Hepatocyte (in vitro differentiated cells): Measurements from ENCODE around the gene CCDC106. TPM values are rescaled to one million over a fixed set of nuclear protein-coding genes. Genes with fewer than 3 reads are reported as not detected.

ENCODE experiments used
- DNase-seq: peaks from one replicate; pipeline ENCODE4 v3.0.0-alpha.2; 2016; ENCODE audit warnings: low spot score
- H2AFZ ChIP-seq: fragments of 200-600 bp; sonication (generic); 2 replicates; pipeline ENCODE4 v1.6.0; 2016; ENCODE audit warnings: antibody characterized with exemption, mild to moderate bottlenecking
- H3K27ac ChIP-seq: fragments of 200-600 bp; sonication (generic); 2 replicates; pipeline ENCODE4 v1.5.1; 2016; ENCODE audit warnings: mild to moderate bottlenecking
- H3K27me3 ChIP-seq: fragments of 200-600 bp; sonication (generic); 2 replicates; pipeline ENCODE4 v1.6.1; 2016
- H3K36me3 ChIP-seq: fragments of 200-600 bp; sonication (generic); replicated peaks from 2 replicates; pipeline ENCODE4 v1.5.1; 2016; ENCODE audit warnings: low read depth; ENCODE audit not compliant: insufficient read depth
- H3K4me1 ChIP-seq: fragments of 200-600 bp; sonication (generic); 2 replicates; pipeline ENCODE4 v1.5.1; 2016; ENCODE audit warnings: mild to moderate bottlenecking, moderate library complexity; ENCODE audit not compliant: insufficient read depth
- H3K4me2 ChIP-seq: fragments of 200-600 bp; sonication (generic); 2 replicates; pipeline ENCODE4 v1.6.0; 2016
- H3K4me3 ChIP-seq: fragments of 200-600 bp; sonication (generic); 2 replicates; pipeline ENCODE4 v1.5.1; 2016; ENCODE audit warnings: mild to moderate bottlenecking
- H3K79me2 ChIP-seq: fragments of 200-600 bp; sonication (generic); 2 replicates; pipeline ENCODE4 v1.6.0; 2017; ENCODE audit warnings: mild to moderate bottlenecking
- H3K9me2 ChIP-seq: fragments of 200-600 bp; sonication (generic); replicated peaks from 2 replicates; pipeline ENCODE4 v1.6.0; 2017; ENCODE audit warnings: mild to moderate bottlenecking; ENCODE audit not compliant: insufficient read depth
- H3K9me3 ChIP-seq: fragments of 200-600 bp; sonication (generic); 2 replicates; pipeline ENCODE4 v1.5.1; 2016; ENCODE audit warnings: low read depth, mild to moderate bottlenecking
- H4K20me1 ChIP-seq: fragments of 200-600 bp; sonication (generic); 2 replicates; pipeline ENCODE4 v1.6.0; 2016; ENCODE audit warnings: mild to moderate bottlenecking; ENCODE audit not compliant: insufficient read depth, poor library complexity, severe bottlenecking
- CTCF ChIP-seq: fragments of 200-600 bp; sonication (generic); IDR thresholded peaks from 2 replicates; pipeline ENCODE4 v1.5.1; 2016; ENCODE audit warnings: antibody characterized with exemption, mild to moderate bottlenecking; ENCODE audit not compliant: poor library complexity
- EZH2 ChIP-seq: fragments of 200-600 bp; sonication (generic); IDR thresholded peaks from 2 replicates; pipeline ENCODE4 v1.6.1; 2016; ENCODE audit warnings: antibody characterized with exemption, mild to moderate bottlenecking, borderline replicate concordance
- EZH2phosphoT487 ChIP-seq: fragments of 200-600 bp; sonication (generic); IDR thresholded peaks from one replicate; pipeline ENCODE4 v1.6.1; 2018; ENCODE audit warnings: antibody characterized with exemption, mild to moderate bottlenecking, low read depth, moderate library complexity; ENCODE audit not compliant: unreplicated experiment, severe bottlenecking
- WGBS: methylation state at CpG from one replicate; pipeline ENCODE4 v1.1.6; 2016; ENCODE audit warnings: low lambda C conversion rate; ENCODE audit errors: missing lambda C conversion rate; 5-methylcytosine and 5-hydroxymethylcytosine counted together
- polyA plus RNA-seq: library from polyadenylated mRNA; unstranded; fragments of >200 nt; fragmentation: Nextera tagmentation; extraction: Ambion mirVana; gene quantifications from 2 replicates; pipeline ENCODE4 v1.2.1, GENCODE V29; 2016
- total RNA-seq: library from RNA; depleted of rRNA; stranded (reverse); fragments of >200 nt; gene quantifications from 2 replicates; pipeline ENCODE4 v1.2.3, GENCODE V29; 2014

The CCDC106 gene
- total and polyA plus RNA-seq, 2 experiments from 2014 or later: 18.3 to 31.7 TPM

GRCh38 chr19:55638864-55639359, 9.1 kb upstream of the CCDC106 start:
- Histone ChIP-seq H3K36me3 (no peaks in the 10 kb centered on the region), H3K4me1 (peaks cover 20% of the 10 kb centered on the region), H4K20me1 (no peaks in the 10 kb centered on the region), H3K4me2 (peak overlapping the region; percentile 92), H3K27ac (no peak overlapping the region), H3K4me3 (no peak overlapping the region), H2AFZ (no peak overlapping the region), H3K9me3 (no peaks in the 10 kb centered on the region), H3K79me2 (peaks cover 72% of the 10 kb centered on the region), H3K9me2 (no peaks in the 10 kb centered on the region), H3K27me3 (no peaks in the 10 kb centered on the region)
- no peak for DNase-seq
- WGBS: 94% methylated on average over 6 of the region's 6 CpGs
- TF ChIP-seq EZH2phosphoT487 (no peak), CTCF (peak; percentile 43), EZH2 (no peak)

GRCh38 chr19:55640043-55640576, 7.9 kb upstream of the CCDC106 start:
- WGBS: 68% methylated on average over 37 of the region's 38 CpGs
- peaks cover 79% of the 10 kb centered on the region for H3K79me2 ChIP-seq
- H3K4me2 ChIP-seq: peak overlapping the region; percentile 92
- TF ChIP-seq EZH2 (no peak), CTCF (peak; percentile 14)
- peak overlapping the region; percentile 99 for H3K4me3 ChIP-seq
- peak overlapping the region; percentile 73 for H2AFZ ChIP-seq
- H3K27ac ChIP-seq: peak overlapping the region; percentile 98
- H3K4me1 ChIP-seq: peaks cover 20% of the 10 kb centered on the region
- H3K9me3 ChIP-seq: no peaks in the 10 kb centered on the region
- H3K9me2 ChIP-seq: no peaks in the 10 kb centered on the region
- no peak for DNase-seq
- H3K36me3 ChIP-seq: no peaks in the 10 kb centered on the region
- H4K20me1 ChIP-seq: no peaks in the 10 kb centered on the region
- no peaks in the 10 kb centered on the region for H3K27me3 ChIP-seq

- Histone ChIP-seq H2AFZ (peak within 1 kb of the TSS; percentile 73), H3K27ac (peak within 1 kb of the TSS; percentile 98), H3K36me3 (no peaks in the 10 kb centered on the region), H3K4me3 (peak within 1 kb of the TSS; percentile 99), H3K4me2 (peak within 1 kb of the TSS; percentile 92), H3K27me3 (no peaks in the 10 kb centered on the region), H3K9me3 (no peaks in the 10 kb centered on the region), H3K79me2 (peaks cover 79% of the 10 kb centered on the region), H4K20me1 (no peaks in the 10 kb centered on the region), H3K4me1 (peaks cover 17% of the 10 kb centered on the region), H3K9me2 (no peaks in the 10 kb centered on the region)
- TF ChIP-seq EZH2 (no peak), EZH2phosphoT487 (no peak)
- DNase-seq: peak; percentile 83
- WGBS: 1% methylated on average over 26 of the region's 89 CpGs
These were observed 7.2 kb upstream of the CCDC106 start, which contains the start of gene ZNF580 for GRCh38 chr19:55640577-55641425. ZNF580 (plus strand) TSS chr19:55641002; CDS start chr19:55642509, 1,507 bp downstream.
